GM12864 (cell line): ENCODE results near the gene STAT4.

Source experiments
- DNase-seq: peaks from one replicate; pipeline ENCODE4 v3.0.0-alpha.2; 2011; ENCODE audit warnings: low read depth
- H3K4me3 ChIP-seq: 2 replicates; pipeline ENCODE4 v1.5.1; 2011; ENCODE audit warnings: mild to moderate bottlenecking, low read depth, low read length, control low read depth
- CTCF ChIP-seq: IDR thresholded peaks from 2 replicates; pipeline ENCODE4 v1.5.1; 2011; ENCODE audit warnings: low read depth, mild to moderate bottlenecking, moderate library complexity, low read length, control low read depth, inconsistent platforms; ENCODE audit errors: missing control alignments

The STAT4 gene

GRCh38 chr2:191041418-191042161 is 109.2 kb downstream of the STAT4 start:
- H3K4me3 ChIP-seq, result no peak overlapping the region
- no peak for TF ChIP-seq CTCF
- no peak for DNase-seq

- no peak for TF ChIP-seq CTCF
- no peak overlapping the region for H3K4me3 ChIP-seq
- no peak for DNase-seq
Measured at GRCh38 chr2:191039616-191040015, 111.2 kb downstream of the STAT4 start.

- no peak for DNase-seq
- no peak overlapping the region for H3K4me3 ChIP-seq
- TF ChIP-seq CTCF, result no peak
Measured at GRCh38 chr2:191038741-191039140, 112.1 kb downstream of the STAT4 start.

GRCh38 chr2:191038241-191038725 is 112.5 kb downstream of the STAT4 start:
- TF ChIP-seq CTCF, result no peak
- DNase-seq, result no peak
- H3K4me3 ChIP-seq, result no peak overlapping the region

- H3K4me3 ChIP-seq, result no peak overlapping the region
- no peak for TF ChIP-seq CTCF
- DNase-seq, result no peak
Measured at GRCh38 chr2:191037351-191037750, 113.4 kb downstream of the STAT4 start.

- no peak for TF ChIP-seq CTCF
- DNase-seq, result no peak
- H3K4me3 ChIP-seq, result no peak overlapping the region
Measured at GRCh38 chr2:191036363-191036762, 114.4 kb downstream of the STAT4 start.
